Stomach (tissue), 9 donors: ENCODE data around the gene METRNL. TPM values are rescaled to one million over a fixed set of nuclear protein-coding genes. Genes with fewer than 3 reads are reported as not detected.

Experiments
- DNase-seq, 2 donors: peaks; one replicate each; pipeline versions ENCODE4 v3.0.0 to v3.0.0-alpha.2; 2013 to 2019
- H3K27ac ChIP-seq, 5 donors: fragments of 200-600 bp in 4 of 5; sonication (generic) in 4 of 5; one replicate each; pipeline ENCODE4 v1.5.1; 2013 to 2019; ENCODE audit warnings: mild to moderate bottlenecking in 1 of 5, moderate library complexity in 1 of 5
- H3K27me3 ChIP-seq, 3 donors: fragments of 200-600 bp; sonication (generic); one replicate each; pipeline ENCODE4 v1.5.1; 2017 to 2019; ENCODE audit warnings: mixed run types in 1 of 3
- H3K36me3 ChIP-seq, 4 donors: fragments of 200-600 bp; sonication (generic); 1 replicate in 3 of 4; 2 replicates in 1 of 4; pipeline ENCODE4 v1.5.1; 2016 to 2019
- H3K4me1 ChIP-seq, 4 donors: fragments of 200-600 bp; sonication (generic); one replicate each; pipeline ENCODE4 v1.5.1; 2016 to 2019
- H3K4me3 ChIP-seq, 4 donors: fragments of 200-600 bp; sonication (generic) in 3 of 4; one replicate each; pipeline ENCODE4 v1.5.1; 2016 to 2019; ENCODE audit warnings: mild to moderate bottlenecking in 1 of 4
- H3K9me3 ChIP-seq, 4 donors: fragments of 200-600 bp; sonication (generic); one replicate each; pipeline ENCODE4 v1.5.1; 2016 to 2019
- EP300 ChIP-seq: sonication (generic); formaldehyde crosslinking; IDR thresholded peaks from one replicate; pipeline ENCODE4 v1.6.1; 2017; ENCODE audit warnings: antibody characterized with exemption
- POLR2A ChIP-seq, 4 donors: fragments of 450-650 bp; IDR thresholded peaks; one replicate each; pipeline ENCODE4 v1.6.1; 2016; ENCODE audit warnings: antibody characterized with exemption in 4 of 4, control low read depth in 2 of 4, mild to moderate bottlenecking in 1 of 4, moderate library complexity in 1 of 4
- POLR2AphosphoS5 ChIP-seq, 3 donors: sonication (generic); formaldehyde crosslinking; IDR thresholded peaks; one replicate each; pipeline ENCODE4 v1.6.1; 2016; ENCODE audit warnings: antibody characterized with exemption in 3 of 3
- WGBS, 5 donors: extraction: QIAGEN DNeasy Blood & Tissue Kit in 3 of 5; methylation state at CpG; one replicate each; pipeline versions ENCODE4 v1.1.5 to v1.1.7; 2013 to 2018; 5-methylcytosine and 5-hydroxymethylcytosine counted together
- intact Hi-C: fragments of 100-400 bp; cut with DNase I; formaldehyde crosslinking; loops from one replicate; pipeline ENCODE4 v1.15.1; 2023; ENCODE audit warnings: low total_unique reads
- polyA plus RNA-seq, 3 donors: library from polyadenylated mRNA; stranded (reverse); fragments of 200-250 nt; gene quantifications; one replicate each; pipeline ENCODE4 v1.2.3, GENCODE V29; 2013
- total RNA-seq, 5 donors: library from RNA; depleted of rRNA; stranded (reverse); fragments of >200 nt; gene quantifications; one replicate each; pipeline versions ENCODE4 v1.1.0 to v1.2.3, GENCODE V29; 2014 to 2016
- TF ChIP-seq, protein P1 (sequence below), 7 experiments: fragments of 450-650 bp in 4 of 7; fragments of 200-600 bp in 3 of 7; sonication (generic) in 3 of 7; IDR thresholded peaks; one replicate each; pipeline ENCODE4 v1.5.1; 2016 to 2019; ENCODE audit warnings: antibody characterized with exemption in 7 of 7, control low read depth in 2 of 7, mild to moderate bottlenecking in 1 of 7
- donor health status: healthy with polysubstance abuse.
- donor health status: Bipolar disorder and iron deficiency.
- donor health status: healthy.

METRNL gene
- total and polyA plus RNA-seq, 8 donors = 25.7 to 452 (median 42.5) TPM

DNA sequence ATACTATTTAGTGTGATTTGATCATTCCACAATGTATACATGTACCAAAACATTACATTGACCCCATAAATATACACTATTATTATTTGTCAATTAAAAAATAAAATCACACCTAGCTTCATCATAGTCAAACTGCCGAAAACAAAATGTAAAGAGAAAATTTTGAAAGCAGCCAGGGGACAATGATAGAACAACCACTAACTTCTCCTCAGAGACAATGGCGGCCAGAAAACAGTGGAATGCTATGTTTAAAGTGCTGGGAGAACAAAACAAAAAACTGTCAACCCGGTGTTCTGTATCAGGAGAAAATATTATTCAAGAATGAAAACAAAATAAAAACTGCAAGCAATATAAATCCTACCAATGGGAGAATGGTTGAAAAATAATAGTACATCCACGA, 63.2 kb downstream of the METRNL start:
- Histone ChIP-seq H3K4me1 (no peaks in the 10 kb centered on the region), H3K4me3 (no peak overlapping the region), H3K27ac (no peak overlapping the region), H3K9me3 (peaks cover 0 to 6% (median 0%) of the 10 kb centered on the region in 4 donors), H3K27me3 (peaks cover 0 to 4% (median 0%) of the 10 kb centered on the region in 3 donors), H3K36me3 (no peaks in the 10 kb centered on the region)
- DNase-seq = no peak
- WGBS, 5 donors = 91 to 97% (median 95%) methylated on average over 4 of the region's 4 CpGs
- intact Hi-C loops = no loop called here
- TF ChIP-seq, protein P1, sequence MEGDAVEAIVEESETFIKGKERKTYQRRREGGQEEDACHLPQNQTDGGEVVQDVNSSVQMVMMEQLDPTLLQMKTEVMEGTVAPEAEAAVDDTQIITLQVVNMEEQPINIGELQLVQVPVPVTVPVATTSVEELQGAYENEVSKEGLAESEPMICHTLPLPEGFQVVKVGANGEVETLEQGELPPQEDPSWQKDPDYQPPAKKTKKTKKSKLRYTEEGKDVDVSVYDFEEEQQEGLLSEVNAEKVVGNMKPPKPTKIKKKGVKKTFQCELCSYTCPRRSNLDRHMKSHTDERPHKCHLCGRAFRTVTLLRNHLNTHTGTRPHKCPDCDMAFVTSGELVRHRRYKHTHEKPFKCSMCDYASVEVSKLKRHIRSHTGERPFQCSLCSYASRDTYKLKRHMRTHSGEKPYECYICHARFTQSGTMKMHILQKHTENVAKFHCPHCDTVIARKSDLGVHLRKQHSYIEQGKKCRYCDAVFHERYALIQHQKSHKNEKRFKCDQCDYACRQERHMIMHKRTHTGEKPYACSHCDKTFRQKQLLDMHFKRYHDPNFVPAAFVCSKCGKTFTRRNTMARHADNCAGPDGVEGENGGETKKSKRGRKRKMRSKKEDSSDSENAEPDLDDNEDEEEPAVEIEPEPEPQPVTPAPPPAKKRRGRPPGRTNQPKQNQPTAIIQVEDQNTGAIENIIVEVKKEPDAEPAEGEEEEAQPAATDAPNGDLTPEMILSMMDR (IDR thresholded peaks at IDR 0.05) = no peak
- no peak for TF ChIP-seq POLR2AphosphoS5 (IDR thresholded peaks at IDR 0.05)
- TF ChIP-seq POLR2A (IDR thresholded peaks at IDR 0.05) = no peak
- TF ChIP-seq EP300 = no peak

DNA sequence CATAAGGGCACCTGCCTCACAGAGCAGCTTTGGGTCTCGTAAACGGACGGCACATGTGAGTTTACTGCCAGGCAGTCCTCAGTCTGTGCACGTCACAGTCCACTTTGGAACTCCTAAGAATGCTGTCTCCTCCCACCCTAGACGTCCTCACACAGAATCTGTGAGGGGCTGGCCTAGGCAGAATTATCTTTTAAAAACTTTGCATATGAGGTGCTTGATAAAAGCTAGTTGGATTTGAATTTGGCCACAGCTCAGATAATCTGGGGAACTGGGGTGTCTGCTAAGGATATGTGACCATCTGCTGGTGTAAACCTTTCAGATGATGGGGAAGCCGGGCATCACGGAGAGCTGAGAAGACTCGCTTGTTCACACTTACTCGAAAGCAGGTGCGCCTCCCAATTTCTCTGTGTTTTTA, 64.4 kb downstream of the METRNL start:
- Histone ChIP-seq H3K9me3 (peaks cover 0 to 6% (median 0%) of the 10 kb centered on the region in 4 donors), H3K36me3 (no peaks in the 10 kb centered on the region), H3K4me1 (no peaks in the 10 kb centered on the region), H3K4me3 (no peak overlapping the region), H3K27ac (no peak overlapping the region), H3K27me3 (peaks cover 0 to 10% (median 0%) of the 10 kb centered on the region in 3 donors)
- intact Hi-C loops = no loop called here
- DNase-seq = no peak
- 86 to 92% (median 89%) methylated on average over 10 of the region's 10 CpGs for WGBS, 5 donors
- TF ChIP-seq POLR2A (IDR thresholded peaks at IDR 0.05) = no peak
- TF ChIP-seq, protein P1 (IDR thresholded peaks at IDR 0.05) = no peak
- TF ChIP-seq POLR2AphosphoS5 (IDR thresholded peaks at IDR 0.05) = no peak
- no peak for TF ChIP-seq EP300

Other genes starting within 250 kb of the METRNL start
- gene ZNF750, start 239.6 kb upstream of the METRNL start, total RNA-seq = not detected
- gene ZNF750, start 239.6 kb upstream of the METRNL start, polyA plus RNA-seq = 1 to 10 TPM in 1 of 3 donors, not detected in 2; 9.5 TPM